GM19372 (cell line): ENCODE data around the gene KCNJ6.
"Not testable (repeated sequence)": the region's sequence is repeated elsewhere in the genome, so short reads cannot be mapped to it uniquely, and the experiment has no call there.

Experiments used
- ATAC-seq: cut with Tn5 transposase; IDR thresholded peaks from one replicate; pipeline ENCODE4 v1.9.1; 2021; ENCODE audit warnings: mild to moderate bottlenecking, low read depth, moderate library complexity; ENCODE audit not compliant: unreplicated experiment

KCNJ6 gene

GRCh38 chr21:37623689-37624088 is 292.6 kb downstream of the KCNJ6 start:
- ATAC-seq = no peak

GRCh38 chr21:37623183-37623582 is 293.1 kb downstream of the KCNJ6 start:
- no peak for ATAC-seq

- no peak for ATAC-seq
Measured at GRCh38 chr21:37622755-37623154, 293.5 kb downstream of the KCNJ6 start.

- ATAC-seq = no peak
Measured at GRCh38 chr21:37620401-37620800, 295.9 kb downstream of the KCNJ6 start.

- no peak for ATAC-seq
Measured at GRCh38 chr21:37619464-37619974, 296.7 kb downstream of the KCNJ6 start.

GRCh38 chr21:37618081-37618480 is 298.2 kb downstream of the KCNJ6 start:
- ATAC-seq = no peak

- ATAC-seq = no peak
Measured at GRCh38 chr21:37615962-37616361, 300.3 kb downstream of the KCNJ6 start.

- ATAC-seq = no peak
Measured at GRCh38 chr21:37614351-37614875, 301.8 kb downstream of the KCNJ6 start.

GRCh38 chr21:37607081-37607480 is 309.2 kb downstream of the KCNJ6 start:
- no peak for ATAC-seq

- ATAC-seq = no peak
Measured at GRCh38 chr21:37606549-37606948, 309.7 kb downstream of the KCNJ6 start.

- no peak for ATAC-seq
Measured at GRCh38 chr21:37605006-37605405, 311.3 kb downstream of the KCNJ6 start.

- no peak for ATAC-seq
Measured at GRCh38 chr21:37603129-37603528, 313.1 kb downstream of the KCNJ6 start.

GRCh38 chr21:37601915-37602314 is 314.3 kb downstream of the KCNJ6 start:
- ATAC-seq = no peak

GRCh38 chr21:37601027-37601426 is 315.2 kb downstream of the KCNJ6 start:
- no peak for ATAC-seq

- no peak for ATAC-seq
Measured at GRCh38 chr21:37595944-37596343, 320.3 kb downstream of the KCNJ6 start.

GRCh38 chr21:37594472-37594951 is 321.7 kb downstream of the KCNJ6 start:
- no peak for ATAC-seq

GRCh38 chr21:37593740-37594471 is 322.4 kb downstream of the KCNJ6 start:
- ATAC-seq = no peak

GRCh38 chr21:37593015-37593414 is 323.2 kb downstream of the KCNJ6 start:
- ATAC-seq = no peak

GRCh38 chr21:37592496-37592895 is 323.8 kb downstream of the KCNJ6 start:
- no peak for ATAC-seq

GRCh38 chr21:37591994-37592393 is 324.3 kb downstream of the KCNJ6 start:
- not testable (repeated sequence) for ATAC-seq

- ATAC-seq = not testable (repeated sequence)
Measured at GRCh38 chr21:37590836-37591235, 325.4 kb downstream of the KCNJ6 start.

GRCh38 chr21:37588644-37589043 is 327.6 kb downstream of the KCNJ6 start:
- not testable (repeated sequence) for ATAC-seq
